ENCODE results near the gene AKAP10. TPM values are rescaled to one million over a fixed set of nuclear protein-coding genes. Genes with fewer than 3 reads are reported as not detected.
"Not testable (repeated sequence)": the region's sequence is repeated elsewhere in the genome, so short reads cannot be mapped to it uniquely, and the experiment has no call there.

Gene AKAP10
- total RNA-seq, 1 donor from 2014 or later = 16.7 TPM

- no peak for DNase-seq (ENCODE audit: extremely low read depth, low read depth, low spot score)
Measured at GRCh38 chr17:19935169-19935568, 42.5 kb downstream of the AKAP10 start.

- DNase-seq (ENCODE audit: extremely low read depth, low read depth, low spot score) = no peak
Measured at GRCh38 chr17:19933628-19934027, 44.0 kb downstream of the AKAP10 start.

GRCh38 chr17:19933221-19933620 lies 44.4 kb downstream of the AKAP10 start:
- DNase-seq (ENCODE audit: extremely low read depth, low read depth, low spot score) = no peak

GRCh38 chr17:19928299-19928698 lies 49.3 kb downstream of the AKAP10 start:
- DNase-seq (ENCODE audit: extremely low read depth, low read depth, low spot score) = no peak

- no peak for DNase-seq (ENCODE audit: extremely low read depth, low read depth, low spot score)
Measured at GRCh38 chr17:19915245-19915978, 62.2 kb downstream of the AKAP10 start.

- DNase-seq (ENCODE audit: extremely low read depth, low read depth, low spot score) = no peak
Measured at GRCh38 chr17:19911033-19911432, 66.6 kb downstream of the AKAP10 start.

GRCh38 chr17:19909139-19909538 lies 68.5 kb downstream of the AKAP10 start:
- no peak for DNase-seq (ENCODE audit: extremely low read depth, low read depth, low spot score)

- no peak for DNase-seq (ENCODE audit: extremely low read depth, low read depth, low spot score)
Measured at GRCh38 chr17:19905502-19905901, 72.1 kb downstream of the AKAP10 start.

- no peak for DNase-seq (ENCODE audit: extremely low read depth, low read depth, low spot score)
Measured at GRCh38 chr17:19904924-19905323, 72.7 kb downstream of the AKAP10 start.

GRCh38 chr17:19904412-19904811 lies 73.2 kb downstream of the AKAP10 start:
- no peak for DNase-seq (ENCODE audit: extremely low read depth, low read depth, low spot score)

- no peak for DNase-seq (ENCODE audit: extremely low read depth, low read depth, low spot score)
Measured at GRCh38 chr17:19900809-19901208, 76.8 kb downstream of the AKAP10 start.

- no peak for DNase-seq (ENCODE audit: extremely low read depth, low read depth, low spot score)
Measured at GRCh38 chr17:19897903-19898302, 79.7 kb downstream of the AKAP10 start.

- DNase-seq (ENCODE audit: extremely low read depth, low read depth, low spot score) = no peak
Measured at GRCh38 chr17:19897090-19897837, 80.4 kb downstream of the AKAP10 start.

GRCh38 chr17:19896679-19897078 lies 80.9 kb downstream of the AKAP10 start:
- DNase-seq (ENCODE audit: extremely low read depth, low read depth, low spot score) = no peak

- DNase-seq (ENCODE audit: extremely low read depth, low read depth, low spot score) = not testable (repeated sequence)
Measured at GRCh38 chr17:19890554-19890953, 87.1 kb downstream of the AKAP10 start.

- not testable (repeated sequence) for DNase-seq (ENCODE audit: extremely low read depth, low read depth, low spot score)
Measured at GRCh38 chr17:19890001-19890400, 87.6 kb downstream of the AKAP10 start.

GRCh38 chr17:19886116-19886515 lies 91.5 kb downstream of the AKAP10 start:
- DNase-seq (ENCODE audit: extremely low read depth, low read depth, low spot score) = no peak

GRCh38 chr17:19883537-19884215 lies 94.0 kb downstream of the AKAP10 start:
- no peak for DNase-seq (ENCODE audit: extremely low read depth, low read depth, low spot score)

GRCh38 chr17:19880393-19880792 lies 97.2 kb downstream of the AKAP10 start:
- no peak for DNase-seq (ENCODE audit: extremely low read depth, low read depth, low spot score)

- DNase-seq (ENCODE audit: extremely low read depth, low read depth, low spot score) = no peak
Measured at GRCh38 chr17:19877364-19877945, 100.2 kb downstream of the AKAP10 start.

GRCh38 chr17:19876529-19877161 lies 101.0 kb downstream of the AKAP10 start:
- no peak for DNase-seq (ENCODE audit: extremely low read depth, low read depth, low spot score)

Data from glomerular endothelial cell (primary cell).